Nephron (organoid): ENCODE measurements around the gene CABP4.
"Not testable (repeated sequence)": the region's sequence is repeated elsewhere in the genome, so short reads cannot be mapped to it uniquely, and the experiment has no call there.

ENCODE experiments used
- H3K27ac Mint-ChIP-seq, 3 experiments: 2 replicates each; pipeline ENCODE4 v1.8.0; 2020; ENCODE audit warnings: mixed read lengths in 3 of 3, mild to moderate bottlenecking in 2 of 3, moderate library complexity in 1 of 3
- H3K27me3 Mint-ChIP-seq: 2 replicates; pipeline ENCODE4 v1.8.0; 2021; ENCODE audit warnings: low read depth, mild to moderate bottlenecking, moderate library complexity, mixed read lengths
- H3K36me3 Mint-ChIP-seq: 2 replicates; pipeline ENCODE4 v1.8.0; 2020; ENCODE audit warnings: low read depth, mixed read lengths
- H3K4me1 Mint-ChIP-seq: 2 replicates; pipeline ENCODE4 v1.8.0; 2020; ENCODE audit warnings: mixed read lengths
- H3K4me3 Mint-ChIP-seq, 3 experiments: 2 replicates each; pipeline ENCODE4 v1.8.0; 2020; ENCODE audit warnings: mild to moderate bottlenecking in 3 of 3, mixed read lengths in 3 of 3, moderate library complexity in 2 of 3
- H3K9me3 Mint-ChIP-seq: 2 replicates; pipeline ENCODE4 v1.8.0; 2020; ENCODE audit warnings: mixed read lengths
- TF ChIP-seq, protein P1 (sequence below), 3 experiments: fragments of 200-600 bp; sonication (generic); IDR thresholded peaks; one replicate each; pipeline ENCODE4 v1.5.0; 2021; ENCODE audit warnings: antibody characterized with exemption in 3 of 3; ENCODE audit not compliant: unreplicated experiment in 3 of 3

The CABP4 gene

DNA sequence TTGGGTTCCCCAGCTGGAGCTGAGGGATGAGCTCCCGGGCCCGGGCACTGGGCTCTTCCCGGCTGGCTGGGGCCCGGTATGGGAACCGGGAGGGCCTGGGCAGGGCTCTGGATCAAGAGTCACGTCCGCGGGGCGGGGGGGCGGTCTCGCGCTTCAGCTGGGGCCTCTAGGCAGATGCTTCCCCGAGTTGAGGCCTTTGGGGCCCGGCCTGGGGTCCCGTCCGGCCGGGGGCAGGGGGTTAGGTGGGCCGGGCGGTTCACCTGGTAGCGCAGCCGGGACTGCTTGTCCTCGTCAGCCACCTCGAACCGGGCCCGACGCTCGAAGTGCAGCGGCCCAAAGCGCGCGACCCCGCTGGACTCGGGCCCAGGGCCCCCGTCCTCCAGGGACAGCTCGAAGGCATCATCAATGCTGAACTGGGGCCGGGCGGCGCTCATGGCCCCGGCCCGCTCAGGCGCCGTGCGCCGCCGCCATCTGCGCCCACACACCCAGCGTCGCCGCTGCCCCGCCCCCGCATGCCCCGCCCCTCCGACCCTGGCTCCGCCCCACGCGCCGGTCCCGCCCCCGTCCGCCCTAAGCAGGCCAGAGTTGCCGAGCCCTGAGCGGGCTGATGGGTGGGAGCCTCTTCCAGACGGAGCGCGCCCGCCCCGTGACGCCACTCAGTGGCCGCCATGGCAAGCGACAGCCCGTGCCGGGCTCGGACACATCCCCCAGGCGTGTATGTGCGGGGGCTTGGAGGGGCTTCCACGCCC lies 13.8 kb downstream of the CABP4 start, which contains the start of gene TMEM134:
TMEM134 (minus strand) TSS at position 493 of the 749 bp plus-strand sequence; CDS start at position 434, 59 bp downstream.
- Mint-ChIP-seq H3K4me1 (peaks cover 6% of the 10 kb centered on the region), H3K36me3 (no peaks in the 10 kb centered on the region), H3K9me3 (no peaks in the 10 kb centered on the region), H3K4me3 (peak within 1 kb of the TSS; percentile 91 to 95 (median 95)), H3K27me3 (no peaks in the 10 kb centered on the region), H3K27ac (peak within 1 kb of the TSS; percentile 89 to 93 (median 92))
- TF ChIP-seq, protein P1, sequence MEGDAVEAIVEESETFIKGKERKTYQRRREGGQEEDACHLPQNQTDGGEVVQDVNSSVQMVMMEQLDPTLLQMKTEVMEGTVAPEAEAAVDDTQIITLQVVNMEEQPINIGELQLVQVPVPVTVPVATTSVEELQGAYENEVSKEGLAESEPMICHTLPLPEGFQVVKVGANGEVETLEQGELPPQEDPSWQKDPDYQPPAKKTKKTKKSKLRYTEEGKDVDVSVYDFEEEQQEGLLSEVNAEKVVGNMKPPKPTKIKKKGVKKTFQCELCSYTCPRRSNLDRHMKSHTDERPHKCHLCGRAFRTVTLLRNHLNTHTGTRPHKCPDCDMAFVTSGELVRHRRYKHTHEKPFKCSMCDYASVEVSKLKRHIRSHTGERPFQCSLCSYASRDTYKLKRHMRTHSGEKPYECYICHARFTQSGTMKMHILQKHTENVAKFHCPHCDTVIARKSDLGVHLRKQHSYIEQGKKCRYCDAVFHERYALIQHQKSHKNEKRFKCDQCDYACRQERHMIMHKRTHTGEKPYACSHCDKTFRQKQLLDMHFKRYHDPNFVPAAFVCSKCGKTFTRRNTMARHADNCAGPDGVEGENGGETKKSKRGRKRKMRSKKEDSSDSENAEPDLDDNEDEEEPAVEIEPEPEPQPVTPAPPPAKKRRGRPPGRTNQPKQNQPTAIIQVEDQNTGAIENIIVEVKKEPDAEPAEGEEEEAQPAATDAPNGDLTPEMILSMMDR (IDR thresholded peaks at IDR 0.05; ENCODE audit: unreplicated experiment in 3 of 3): peak; percentile 21 to 52 (median 29)

DNA sequence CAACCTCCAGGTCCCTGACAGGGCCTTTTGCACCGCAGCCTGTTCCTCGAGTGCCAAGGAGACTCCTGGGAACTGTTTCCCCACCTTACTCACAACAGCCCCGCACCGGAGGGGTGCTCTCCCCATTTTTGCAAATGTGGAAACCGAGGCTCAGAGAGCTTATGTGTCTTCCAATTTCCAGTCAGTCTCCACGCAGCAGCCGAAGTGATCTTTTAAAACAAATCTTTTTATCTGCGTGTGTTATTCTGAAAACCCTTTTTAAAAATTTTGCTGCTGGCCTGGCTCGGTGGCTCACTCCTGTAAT lies 14.3 kb downstream of the CABP4 start:
- Mint-ChIP-seq H3K9me3 (no peaks in the 10 kb centered on the region), H3K4me1 (peaks cover 6% of the 10 kb centered on the region), H3K36me3 (no peaks in the 10 kb centered on the region), H3K4me3 (peak overlapping the region; percentile 91 to 95 (median 95)), H3K27ac (peak overlapping the region; percentile 44 to 93 (median 79)), H3K27me3 (no peaks in the 10 kb centered on the region)
- TF ChIP-seq, protein P1 (IDR thresholded peaks at IDR 0.05; ENCODE audit: unreplicated experiment in 3 of 3): no peak

DNA sequence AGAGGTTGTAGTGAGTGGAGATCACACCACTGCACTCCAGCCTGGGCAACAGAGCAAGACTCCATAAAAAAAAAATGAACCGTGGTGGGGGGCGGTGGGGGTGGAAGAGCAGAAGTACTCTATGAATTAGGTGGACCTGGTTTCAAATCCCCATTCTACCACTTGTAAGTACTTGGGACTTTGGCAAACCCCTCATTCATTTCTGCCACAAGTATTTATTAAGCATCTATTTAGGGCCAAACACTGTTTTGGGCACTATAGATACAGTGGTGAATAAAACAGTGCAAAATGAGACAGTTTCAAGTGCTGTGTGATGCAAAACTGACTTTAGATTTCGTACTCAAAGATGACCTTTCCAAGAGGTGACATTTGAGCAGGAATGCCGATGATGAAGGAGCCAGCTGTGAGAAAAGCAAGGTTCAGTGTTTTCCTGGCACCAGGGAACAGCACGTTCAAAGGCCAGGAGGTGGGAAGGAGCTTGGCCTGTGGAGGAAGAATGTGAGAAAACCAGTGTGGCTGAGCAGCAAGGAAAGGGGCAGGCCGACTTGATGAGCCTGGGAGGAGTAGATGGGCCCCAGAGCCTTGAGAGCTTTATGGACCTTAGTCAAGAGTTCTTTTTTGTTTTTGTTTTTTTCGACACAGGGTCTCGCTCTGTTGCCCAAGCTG lies 15.3 kb downstream of the CABP4 start:
- Mint-ChIP-seq H3K36me3 (no peaks in the 10 kb centered on the region), H3K4me3 (peak overlapping the region; percentile 40 to 95 (median 91)), H3K4me1 (peaks cover 6% of the 10 kb centered on the region), H3K9me3 (no peaks in the 10 kb centered on the region), H3K27me3 (no peaks in the 10 kb centered on the region), H3K27ac (peak overlapping the region in 1 of 3 experiments; percentile 54)
- TF ChIP-seq, protein P1 (IDR thresholded peaks at IDR 0.05; ENCODE audit: unreplicated experiment in 3 of 3): no peak

DNA sequence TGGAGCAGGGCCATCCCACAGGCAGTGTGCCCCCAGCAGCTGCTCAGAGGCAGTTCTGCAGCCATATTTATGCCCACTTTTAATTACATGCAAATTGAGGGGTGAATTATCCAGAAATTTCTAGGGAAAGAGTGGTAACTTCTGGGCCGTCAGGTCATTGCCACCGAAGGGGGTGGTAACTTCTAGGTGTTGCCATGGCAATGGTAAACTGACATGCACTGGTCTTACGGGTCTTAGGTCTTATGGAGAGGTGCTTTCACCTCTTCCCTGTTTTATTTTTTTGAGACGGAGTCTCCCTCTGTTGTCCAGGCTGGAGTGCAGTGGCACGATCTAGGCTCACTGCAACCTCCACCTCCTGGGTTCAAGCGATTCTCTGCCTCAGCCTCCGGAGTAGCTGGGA lies 17.7 kb downstream of the CABP4 start:
- H3K9me3 Mint-ChIP-seq: no peaks in the 10 kb centered on the region
- H3K27me3 Mint-ChIP-seq: no peaks in the 10 kb centered on the region
- no peak overlapping the region for H3K4me3 Mint-ChIP-seq
- peaks cover under 1% of the 10 kb centered on the region for H3K4me1 Mint-ChIP-seq
- TF ChIP-seq, protein P1 (IDR thresholded peaks at IDR 0.05; ENCODE audit: unreplicated experiment in 3 of 3): no peak
- H3K27ac Mint-ChIP-seq: no peak overlapping the region
- no peaks in the 10 kb centered on the region for H3K36me3 Mint-ChIP-seq

DNA sequence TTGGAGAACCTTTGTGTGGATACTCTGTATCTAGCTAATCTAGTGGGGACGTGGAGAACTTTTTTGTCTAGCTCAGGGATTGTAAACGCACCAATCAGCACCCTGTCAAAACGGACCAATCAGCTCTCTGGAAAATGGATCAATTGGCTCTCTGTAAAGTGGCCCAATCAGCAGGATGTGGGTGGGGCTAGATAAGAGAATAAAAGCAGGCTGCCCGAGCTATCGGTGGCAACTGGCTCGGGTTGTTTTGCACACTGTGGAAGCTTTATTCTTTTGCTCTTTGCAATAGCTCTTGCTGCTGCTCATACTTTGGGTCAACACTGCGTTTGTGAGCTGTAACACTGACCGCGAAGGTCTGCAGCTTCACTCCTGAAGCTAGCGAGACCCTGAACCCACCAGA lies 21.5 kb downstream of the CABP4 start:
- not testable (repeated sequence) for H3K36me3 Mint-ChIP-seq, H3K27me3 Mint-ChIP-seq, H3K4me1 Mint-ChIP-seq, H3K27ac Mint-ChIP-seq, H3K9me3 Mint-ChIP-seq, H3K4me3 Mint-ChIP-seq

DNA sequence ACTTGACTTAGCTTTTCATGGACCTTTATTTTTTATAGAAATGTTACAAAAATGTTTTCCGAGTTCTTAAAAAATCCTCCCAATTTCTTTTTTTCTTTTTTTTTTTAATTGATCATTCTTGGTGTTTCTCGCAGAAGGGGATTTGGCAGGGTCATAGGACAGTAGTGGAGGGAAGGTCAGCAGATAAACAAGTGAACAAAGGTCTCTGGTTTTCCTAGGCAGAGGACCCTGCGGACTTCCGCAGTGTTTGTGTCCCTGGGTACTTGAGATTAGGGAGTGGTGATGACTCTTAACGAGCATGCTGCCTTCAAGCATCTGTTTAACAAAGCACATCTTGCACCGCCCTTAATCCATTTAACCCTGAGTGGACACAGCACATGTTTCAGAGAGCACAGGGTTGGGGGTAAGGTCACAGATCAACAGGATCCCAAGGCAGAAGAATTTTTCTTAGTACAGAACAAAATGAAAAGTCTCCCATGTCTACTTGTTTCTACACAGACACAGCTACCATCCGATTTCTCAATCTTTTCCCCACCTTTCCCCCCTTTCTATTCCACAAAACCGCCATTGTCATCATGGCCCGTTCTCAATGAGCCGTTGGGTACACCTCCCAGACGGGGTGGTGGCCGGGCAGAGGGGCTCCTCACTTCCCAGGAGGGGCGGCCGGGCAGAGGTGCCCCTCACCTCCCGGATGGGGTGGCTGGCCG lies 22.3 kb downstream of the CABP4 start:
- H3K27ac Mint-ChIP-seq, H3K9me3 Mint-ChIP-seq, H3K27me3 Mint-ChIP-seq, H3K4me1 Mint-ChIP-seq, H3K36me3 Mint-ChIP-seq, H3K4me3 Mint-ChIP-seq: not testable (repeated sequence)
